Stomach (tissue), 9 donors: ENCODE results near the gene COL5A1. TPM values are rescaled to one million over a fixed set of nuclear protein-coding genes. Genes with fewer than 3 reads are reported as not detected.

ENCODE experiments used
- DNase-seq, 2 donors: peaks; one replicate each; pipeline versions ENCODE4 v3.0.0 to v3.0.0-alpha.2; 2013 to 2019
- H3K27ac ChIP-seq, 5 donors: fragments of 200-600 bp in 4 of 5; sonication (generic) in 4 of 5; one replicate each; pipeline ENCODE4 v1.5.1; 2013 to 2019; ENCODE audit warnings: mild to moderate bottlenecking in 1 of 5, moderate library complexity in 1 of 5
- H3K27me3 ChIP-seq, 3 donors: fragments of 200-600 bp; sonication (generic); one replicate each; pipeline ENCODE4 v1.5.1; 2017 to 2019; ENCODE audit warnings: mixed run types in 1 of 3
- H3K36me3 ChIP-seq, 4 donors: fragments of 200-600 bp; sonication (generic); 1 replicate in 3 of 4; 2 replicates in 1 of 4; pipeline ENCODE4 v1.5.1; 2016 to 2019
- H3K4me1 ChIP-seq, 4 donors: fragments of 200-600 bp; sonication (generic); one replicate each; pipeline ENCODE4 v1.5.1; 2016 to 2019
- H3K4me3 ChIP-seq, 4 donors: fragments of 200-600 bp; sonication (generic) in 3 of 4; one replicate each; pipeline ENCODE4 v1.5.1; 2016 to 2019; ENCODE audit warnings: mild to moderate bottlenecking in 1 of 4
- H3K9me3 ChIP-seq, 4 donors: fragments of 200-600 bp; sonication (generic); one replicate each; pipeline ENCODE4 v1.5.1; 2016 to 2019
- EP300 ChIP-seq: sonication (generic); formaldehyde crosslinking; IDR thresholded peaks from one replicate; pipeline ENCODE4 v1.6.1; 2017; ENCODE audit warnings: antibody characterized with exemption
- POLR2A ChIP-seq, 4 donors: fragments of 450-650 bp; IDR thresholded peaks; one replicate each; pipeline ENCODE4 v1.6.1; 2016; ENCODE audit warnings: antibody characterized with exemption in 4 of 4, control low read depth in 2 of 4, mild to moderate bottlenecking in 1 of 4, moderate library complexity in 1 of 4
- POLR2AphosphoS5 ChIP-seq, 3 donors: sonication (generic); formaldehyde crosslinking; IDR thresholded peaks; one replicate each; pipeline ENCODE4 v1.6.1; 2016; ENCODE audit warnings: antibody characterized with exemption in 3 of 3
- WGBS, 5 donors: extraction: QIAGEN DNeasy Blood & Tissue Kit in 3 of 5; methylation state at CpG; one replicate each; pipeline versions ENCODE4 v1.1.5 to v1.1.7; 2013 to 2018; 5-methylcytosine and 5-hydroxymethylcytosine counted together
- intact Hi-C: fragments of 100-400 bp; cut with DNase I; formaldehyde crosslinking; loops from one replicate; pipeline ENCODE4 v1.15.1; 2023; ENCODE audit warnings: low total_unique reads
- polyA plus RNA-seq, 3 donors: library from polyadenylated mRNA; stranded (reverse); fragments of 200-250 nt; gene quantifications; one replicate each; pipeline ENCODE4 v1.2.3, GENCODE V29; 2013
- total RNA-seq, 5 donors: library from RNA; depleted of rRNA; stranded (reverse); fragments of >200 nt; gene quantifications; one replicate each; pipeline versions ENCODE4 v1.1.0 to v1.2.3, GENCODE V29; 2014 to 2016
- TF ChIP-seq, protein P1 (sequence below), 7 experiments: fragments of 450-650 bp in 4 of 7; fragments of 200-600 bp in 3 of 7; sonication (generic) in 3 of 7; IDR thresholded peaks; one replicate each; pipeline ENCODE4 v1.5.1; 2016 to 2019; ENCODE audit warnings: antibody characterized with exemption in 7 of 7, control low read depth in 2 of 7, mild to moderate bottlenecking in 1 of 7
- donor health status: healthy with polysubstance abuse.
- donor health status: Bipolar disorder and iron deficiency.
- donor health status: healthy.

Gene COL5A1
- total and polyA plus RNA-seq, 8 donors: 7.3 to 205 (median 26.4) TPM

DNA sequence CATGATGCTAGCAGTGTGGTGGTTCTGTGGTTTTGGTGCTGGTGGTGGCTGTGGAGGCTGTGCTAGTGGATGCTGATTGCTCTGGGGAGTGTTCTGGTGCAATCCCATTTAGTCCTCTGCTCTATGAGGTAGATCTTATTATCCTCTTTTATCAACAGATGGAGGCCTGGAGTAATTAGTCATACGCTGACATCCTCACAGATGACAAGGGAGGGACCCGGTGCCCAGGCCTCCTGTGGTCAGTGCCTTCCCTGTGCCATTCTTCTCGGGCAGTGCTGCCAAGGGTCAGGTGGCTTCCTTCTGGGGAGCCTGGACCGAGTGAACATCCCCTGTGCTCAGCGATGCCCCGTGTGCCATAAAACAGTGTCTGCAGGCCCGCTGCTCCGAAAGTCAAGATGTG, 74.5 kb downstream of the COL5A1 start:
- intact Hi-C loops: no loop called here

DNA sequence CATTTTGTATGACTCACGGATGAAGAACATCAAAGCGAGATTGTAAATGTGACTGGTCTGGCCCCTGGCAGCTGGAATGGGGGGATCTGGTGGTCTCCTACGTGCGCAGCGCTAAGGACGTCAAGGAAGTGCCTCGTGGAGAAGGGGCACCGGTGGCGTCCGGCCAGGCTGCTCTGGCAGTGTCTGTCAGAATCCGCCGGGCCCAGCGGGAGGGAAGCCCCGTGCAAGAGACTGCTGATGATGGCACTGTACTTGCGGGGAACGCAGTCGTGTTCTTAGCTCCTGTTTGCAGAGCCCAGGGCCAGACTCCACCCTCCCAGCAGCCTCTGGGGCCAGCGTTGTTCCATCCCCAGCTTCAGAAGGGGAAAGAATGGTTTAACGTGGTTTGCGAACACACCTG, 75.5 kb downstream of the COL5A1 start:
- Histone ChIP-seq H3K4me3 (no peak overlapping the region), H3K4me1 (peaks cover 0 to 28% (median 6%) of the 10 kb centered on the region in 4 donors), H3K36me3 (peaks cover 0 to 15% (median 0%) of the 10 kb centered on the region in 4 donors), H3K27ac (peak overlapping the region in 2 of 5 donors; percentile 39 to 49), H3K27me3 (no peaks in the 10 kb centered on the region), H3K9me3 (no peaks in the 10 kb centered on the region)
- TF ChIP-seq POLR2AphosphoS5 (IDR thresholded peaks at IDR 0.05): no peak
- TF ChIP-seq POLR2A (IDR thresholded peaks at IDR 0.05): no peak
- TF ChIP-seq, protein P1, sequence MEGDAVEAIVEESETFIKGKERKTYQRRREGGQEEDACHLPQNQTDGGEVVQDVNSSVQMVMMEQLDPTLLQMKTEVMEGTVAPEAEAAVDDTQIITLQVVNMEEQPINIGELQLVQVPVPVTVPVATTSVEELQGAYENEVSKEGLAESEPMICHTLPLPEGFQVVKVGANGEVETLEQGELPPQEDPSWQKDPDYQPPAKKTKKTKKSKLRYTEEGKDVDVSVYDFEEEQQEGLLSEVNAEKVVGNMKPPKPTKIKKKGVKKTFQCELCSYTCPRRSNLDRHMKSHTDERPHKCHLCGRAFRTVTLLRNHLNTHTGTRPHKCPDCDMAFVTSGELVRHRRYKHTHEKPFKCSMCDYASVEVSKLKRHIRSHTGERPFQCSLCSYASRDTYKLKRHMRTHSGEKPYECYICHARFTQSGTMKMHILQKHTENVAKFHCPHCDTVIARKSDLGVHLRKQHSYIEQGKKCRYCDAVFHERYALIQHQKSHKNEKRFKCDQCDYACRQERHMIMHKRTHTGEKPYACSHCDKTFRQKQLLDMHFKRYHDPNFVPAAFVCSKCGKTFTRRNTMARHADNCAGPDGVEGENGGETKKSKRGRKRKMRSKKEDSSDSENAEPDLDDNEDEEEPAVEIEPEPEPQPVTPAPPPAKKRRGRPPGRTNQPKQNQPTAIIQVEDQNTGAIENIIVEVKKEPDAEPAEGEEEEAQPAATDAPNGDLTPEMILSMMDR (IDR thresholded peaks at IDR 0.05): no peak
- TF ChIP-seq EP300: no peak
- DNase-seq: no peak
- 78 to 82% (median 81%) methylated on average over 20 of the region's 20 CpGs for WGBS, 5 donors
- intact Hi-C loops: no loop called here

More for the DNA sequence above, 74.5 kb downstream of the COL5A1 start:
- Histone ChIP-seq H3K4me3 (no peak overlapping the region), H3K36me3 (peaks cover 0 to 15% (median 0%) of the 10 kb centered on the region in 4 donors), H3K4me1 (peaks cover 0 to 32% (median 7%) of the 10 kb centered on the region in 4 donors), H3K9me3 (no peaks in the 10 kb centered on the region), H3K27ac (no peak overlapping the region), H3K27me3 (no peaks in the 10 kb centered on the region)
- DNase-seq: no peak
- 78 to 87% (median 84%) methylated on average over 7 to 8 of the region's 8 CpGs for WGBS, 5 donors
- TF ChIP-seq EP300 (no peak), POLR2AphosphoS5 (IDR thresholded peaks at IDR 0.05) (no peak), POLR2A (IDR thresholded peaks at IDR 0.05) (no peak)
- TF ChIP-seq, protein P1 (IDR thresholded peaks at IDR 0.05): no peak

DNA sequence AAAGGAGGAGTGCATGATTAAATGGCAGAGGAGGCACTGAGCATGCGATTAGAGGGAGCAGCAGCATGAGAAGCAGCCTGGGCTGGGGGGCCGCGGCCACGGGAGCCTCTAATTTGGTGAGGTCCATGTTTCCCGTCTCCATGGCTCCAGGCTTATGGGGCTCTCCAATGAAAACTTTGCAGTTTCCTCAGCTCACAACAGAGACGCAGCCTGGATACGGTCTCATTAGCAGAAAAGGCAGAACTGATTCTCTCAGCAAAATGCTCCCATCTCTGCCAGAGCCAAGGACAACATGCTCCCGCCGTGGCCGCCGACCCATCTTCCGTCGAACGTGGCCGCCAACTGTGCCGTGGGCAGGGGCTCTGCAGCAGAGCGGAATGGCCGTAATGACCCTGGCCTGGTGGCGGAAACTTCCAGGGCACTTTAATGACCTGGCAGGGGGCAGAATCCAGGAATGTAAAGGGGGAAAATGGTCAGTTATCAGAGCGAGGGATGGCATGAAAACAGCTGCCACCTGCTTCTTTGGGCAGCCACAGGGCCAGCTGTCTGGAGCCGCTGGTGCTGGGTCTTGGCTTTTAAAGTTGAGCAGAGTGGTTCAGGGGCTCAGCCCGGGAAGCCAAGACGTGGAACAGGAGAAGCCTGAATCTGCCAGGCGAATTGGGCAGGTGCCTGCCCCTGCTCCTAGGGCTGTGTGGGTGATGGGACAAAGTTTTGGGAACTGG, 76.5 kb downstream of the COL5A1 start:
- Histone ChIP-seq H3K27ac (peak overlapping the region in 2 of 5 donors; percentile 39 to 49), H3K27me3 (peaks cover 0 to 5% (median 0%) of the 10 kb centered on the region in 3 donors)
- 82 to 88% (median 86%) methylated on average over 24 of the region's 24 CpGs for WGBS, 5 donors

DNA sequence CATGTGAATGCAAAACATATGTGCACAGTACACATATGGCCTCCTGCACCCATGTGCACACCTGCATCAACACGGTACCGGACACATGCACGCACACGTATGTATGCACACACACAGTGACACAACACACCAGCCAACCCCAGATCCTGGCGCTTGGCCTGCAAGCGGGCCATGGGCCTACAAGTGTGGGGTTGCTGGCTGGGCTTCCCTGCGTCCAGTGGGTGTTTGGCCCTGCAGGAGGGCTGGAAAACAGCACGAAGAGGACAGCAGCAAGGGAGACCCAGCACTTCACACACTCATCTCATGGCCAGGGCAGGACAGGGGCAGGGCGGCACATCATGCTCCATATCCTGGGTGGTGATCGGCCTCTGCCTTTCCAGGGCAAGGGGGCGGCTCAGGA, 77.7 kb downstream of the COL5A1 start:
- Histone ChIP-seq H3K9me3 (no peaks in the 10 kb centered on the region), H3K27ac (no peak overlapping the region), H3K4me1 (peaks cover 0 to 40% (median 21%) of the 10 kb centered on the region in 4 donors), H3K27me3 (peaks cover 0 to 9% (median 0%) of the 10 kb centered on the region in 3 donors), H3K4me3 (no peak overlapping the region), H3K36me3 (peaks cover 0 to 15% (median 0%) of the 10 kb centered on the region in 4 donors)
- intact Hi-C loops: no loop called here
- no peak for DNase-seq
- 84 to 93% (median 89%) methylated on average over 11 of the region's 11 CpGs for WGBS, 5 donors
- TF ChIP-seq POLR2AphosphoS5 (IDR thresholded peaks at IDR 0.05) (no peak), POLR2A (IDR thresholded peaks at IDR 0.05) (no peak), EP300 (no peak)
- TF ChIP-seq, protein P1 (IDR thresholded peaks at IDR 0.05): no peak

More for the DNA sequence above, 76.5 kb downstream of the COL5A1 start:
- Histone ChIP-seq H3K4me3 (no peak overlapping the region), H3K36me3 (peaks cover 0 to 15% (median 0%) of the 10 kb centered on the region in 4 donors), H3K9me3 (no peaks in the 10 kb centered on the region), H3K4me1 (peaks cover 0 to 31% (median 10%) of the 10 kb centered on the region in 4 donors)
- DNase-seq: no peak
- TF ChIP-seq POLR2AphosphoS5 (IDR thresholded peaks at IDR 0.05) (no peak), EP300 (no peak), POLR2A (IDR thresholded peaks at IDR 0.05) (no peak)
- TF ChIP-seq, protein P1 (IDR thresholded peaks at IDR 0.05): no peak
- intact Hi-C loops: no loop called here
